H9 (cell line): ENCODE results near the gene PROC. TPM values are rescaled to one million over a fixed set of nuclear protein-coding genes. Genes with fewer than 3 reads are reported as not detected.

Experiments used
- DNase-seq: peaks from one replicate; pipeline ENCODE4 v3.0.0-alpha.2; 2017
- H2AFZ ChIP-seq: one replicate; pipeline ENCODE4 v1.6.1; 2013; ENCODE audit warnings: mild to moderate bottlenecking, low read length, control low read depth, moderate library complexity
- H2AK5ac ChIP-seq: 2 replicates; pipeline ENCODE4 v1.6.1; 2013; ENCODE audit warnings: low read length, control low read depth, mixed read lengths; ENCODE audit not compliant: insufficient read length
- H2BK120ac ChIP-seq: one replicate; pipeline ENCODE4 v1.6.1; 2013; ENCODE audit warnings: low read depth, mild to moderate bottlenecking, low read length, control low read depth, inconsistent platforms; ENCODE audit not compliant: poor library complexity, severe bottlenecking
- H2BK12ac ChIP-seq: 2 replicates; pipeline ENCODE4 v1.6.1; 2013; ENCODE audit warnings: low read length, control low read depth, mixed read lengths, low read depth; ENCODE audit not compliant: insufficient read length
- H2BK15ac ChIP-seq: 2 replicates; pipeline ENCODE4 v1.6.1; 2013; ENCODE audit warnings: low read depth, low read length, control low read depth
- H2BK20ac ChIP-seq: one replicate; pipeline ENCODE4 v1.6.1; 2013; ENCODE audit warnings: low read depth, mild to moderate bottlenecking, low read length, control low read depth, inconsistent platforms; ENCODE audit not compliant: poor library complexity, severe bottlenecking
- H2BK5ac ChIP-seq: 2 replicates; pipeline ENCODE4 v1.6.1; 2013; ENCODE audit warnings: low read length, control low read depth, mixed read lengths; ENCODE audit not compliant: insufficient read length
- H3K14ac ChIP-seq: 2 replicates; pipeline ENCODE4 v1.6.1; 2013; ENCODE audit warnings: low read length, control low read depth; ENCODE audit not compliant: insufficient read depth
- H3K18ac ChIP-seq: 2 replicates; pipeline ENCODE4 v1.6.1; 2013; ENCODE audit warnings: low read depth, mild to moderate bottlenecking, mixed read lengths, low read length, control low read depth; ENCODE audit not compliant: insufficient read length
- H3K23ac ChIP-seq: 2 replicates; pipeline ENCODE4 v1.6.1; 2013; ENCODE audit warnings: low read length, control low read depth, mixed read lengths, low read depth; ENCODE audit not compliant: insufficient read length
- H3K23me2 ChIP-seq: 2 replicates; pipeline ENCODE4 v1.6.1; 2013; ENCODE audit warnings: low read depth, mild to moderate bottlenecking, mixed read lengths, low read length, control low read depth; ENCODE audit not compliant: insufficient read length, poor library complexity, severe bottlenecking
- H3K27ac ChIP-seq: 2 replicates; pipeline ENCODE4 v1.5.1; 2013; ENCODE audit warnings: low read length, control low read depth, mixed read lengths, low read depth; ENCODE audit not compliant: insufficient read length
- H3K27me3 ChIP-seq: 2 replicates; pipeline ENCODE4 v1.6.1; 2013; ENCODE audit warnings: low read length, control low read depth, inconsistent platforms; ENCODE audit not compliant: insufficient read depth
- H3K4ac ChIP-seq: 2 replicates; pipeline ENCODE4 v1.6.1; 2013; ENCODE audit warnings: low read depth, mild to moderate bottlenecking, control low read depth, inconsistent platforms, low read length, moderate library complexity
- H3K4me1 ChIP-seq: 2 replicates; pipeline ENCODE4 v1.6.1; 2013; ENCODE audit warnings: low read length, control low read depth, inconsistent platforms; ENCODE audit not compliant: insufficient read depth
- H3K4me2 ChIP-seq: 2 replicates; pipeline ENCODE4 v1.6.1; 2013; ENCODE audit warnings: low read length, control low read depth, mixed read lengths; ENCODE audit not compliant: insufficient read length, insufficient read depth
- H3K56ac ChIP-seq: 2 replicates; pipeline ENCODE4 v1.6.1; 2013; ENCODE audit warnings: low read depth, mild to moderate bottlenecking, mixed read lengths, low read length, control low read depth; ENCODE audit not compliant: insufficient read length
- H3K79me1 ChIP-seq: 2 replicates; pipeline ENCODE4 v1.6.1; 2013; ENCODE audit warnings: low read depth, mild to moderate bottlenecking, moderate library complexity, low read length, control low read depth, inconsistent platforms; ENCODE audit not compliant: insufficient read depth, poor library complexity, severe bottlenecking
- H3K79me2 ChIP-seq: 2 replicates; pipeline ENCODE4 v1.6.1; 2013; ENCODE audit warnings: low read length, control low read depth, inconsistent platforms; ENCODE audit not compliant: insufficient read depth
- H3K9ac ChIP-seq: 2 replicates; pipeline ENCODE4 v1.6.1; 2013; ENCODE audit warnings: low read length, control low read depth, mixed read lengths; ENCODE audit not compliant: insufficient read length; ENCODE audit errors: extremely low read depth
- H3K9me3 ChIP-seq: one replicate; pipeline ENCODE4 v1.6.1; 2013; ENCODE audit warnings: low read depth, low read length, inconsistent platforms; ENCODE audit not compliant: control insufficient read depth
- H3T11ph ChIP-seq: one replicate; pipeline ENCODE4 v1.6.1; 2013; ENCODE audit warnings: mild to moderate bottlenecking, low read length, control low read depth, inconsistent platforms
- H4K20me1 ChIP-seq: one replicate; pipeline ENCODE4 v1.6.1; 2013; ENCODE audit not compliant: control insufficient read depth, insufficient read length, insufficient read depth
- H4K5ac ChIP-seq: 2 replicates; pipeline ENCODE4 v1.6.1; 2013; ENCODE audit warnings: low read depth, mild to moderate bottlenecking, mixed read lengths, low read length, control low read depth; ENCODE audit not compliant: insufficient read length
- H4K8ac ChIP-seq: replicated peaks from 2 replicates; pipeline ENCODE4 v1.6.1; 2013; ENCODE audit warnings: low read length, control low read depth, mixed read lengths, low read depth; ENCODE audit not compliant: insufficient read length
- H4K91ac ChIP-seq: 2 replicates; pipeline ENCODE4 v1.6.1; 2013; ENCODE audit warnings: low read depth, mild to moderate bottlenecking, moderate library complexity, mixed read lengths, low read length, control low read depth; ENCODE audit not compliant: insufficient read length
- H3K27ac Mint-ChIP-seq, 3 experiments: 2 replicates in 2 of 3; 3 replicates in 1 of 3; pipeline ENCODE4 v1.8.0; 2020 to 2021; ENCODE audit warnings: mixed read lengths in 3 of 3, mild to moderate bottlenecking in 1 of 3, moderate library complexity in 1 of 3
- H3K27me3 Mint-ChIP-seq: 2 replicates; pipeline ENCODE4 v1.8.0; 2021; ENCODE audit warnings: low read depth, mild to moderate bottlenecking, moderate library complexity, mixed read lengths
- H3K36me3 Mint-ChIP-seq, 3 experiments: 2 replicates in 2 of 3; 3 replicates in 1 of 3; pipeline ENCODE4 v1.8.0; 2020 to 2021; ENCODE audit warnings: low read depth in 3 of 3, mixed read lengths in 3 of 3; ENCODE audit not compliant: insufficient read depth in 1 of 3
- H3K4me1 Mint-ChIP-seq, 2 experiments: 2 replicates each; pipeline ENCODE4 v1.8.0; 2020; ENCODE audit warnings: mixed read lengths in 2 of 2
- H3K4me3 Mint-ChIP-seq, 2 experiments: 2 replicates in 1 of 2; 3 replicates in 1 of 2; pipeline ENCODE4 v1.8.0; 2020 to 2021; ENCODE audit warnings: mild to moderate bottlenecking in 2 of 2, mixed read lengths in 2 of 2, moderate library complexity in 1 of 2
- H3K9me3 Mint-ChIP-seq, 2 experiments: 2 replicates in 1 of 2; 3 replicates in 1 of 2; pipeline ENCODE4 v1.8.0; 2020; ENCODE audit warnings: mild to moderate bottlenecking in 2 of 2, mixed read lengths in 2 of 2, moderate library complexity in 1 of 2
- CTCF ChIP-seq: fragments of 200-600 bp; sonication (generic); conservative IDR thresholded peaks from 3 replicates; pipeline ENCODE4 v1.8.0; 2021; ENCODE audit warnings: antibody characterized with exemption, mild to moderate bottlenecking
- WGBS: extraction: QIAGEN DNeasy Blood & Tissue Kit; methylation state at CpG from one replicate; pipeline ENCODE4 v1.1.7; 2013; ENCODE audit warnings: missing lambda C conversion rate, low lambda C conversion rate, mixed read lengths; ENCODE audit not compliant: insufficient read length; ENCODE audit errors: extremely low coverage; 5-methylcytosine and 5-hydroxymethylcytosine counted together
- total RNA-seq: library from RNA; stranded (reverse); gene quantifications from 2 replicates; pipeline ENCODE4 v1.2.1, GENCODE V29; 2021

Gene PROC
- total RNA-seq, 1 experiment from 2014 or later: 0.61 TPM

GRCh38 chr2:127472268-127472667 lies 54.0 kb downstream of the PROC start:
- no peak overlapping the region for H2AFZ ChIP-seq
- no peaks in the 10 kb centered on the region for H4K20me1 ChIP-seq
- no peak overlapping the region for H2BK5ac ChIP-seq
- H3K14ac ChIP-seq: no peak overlapping the region
- no peak for DNase-seq
- H3K79me1 ChIP-seq: no peaks in the 10 kb centered on the region
- no peak overlapping the region for H2BK12ac ChIP-seq
- H3K18ac ChIP-seq: no peak overlapping the region
- H3K4ac ChIP-seq: no peak overlapping the region
- no peak overlapping the region for H2BK120ac ChIP-seq
- no peak for TF ChIP-seq CTCF
- no peaks in the 10 kb centered on the region for H3K4me1 ChIP-seq
- Mint-ChIP-seq H3K27me3 (no peaks in the 10 kb centered on the region; the same call in 1 of the 2 replicates), H3K9me3 (0 out of 5 replicates have a peak, but pooled peaks cover 0 to 2% of the 10 kb centered on the region in 2 experiments), H3K4me3 (no peak overlapping the region), H3K36me3 (peaks cover 4 to 12% (median 12%) of the 10 kb centered on the region in 3 experiments; a peak in 6 of 7 replicates), H3K27ac (no peak overlapping the region), H3K4me1 (no peaks in the 10 kb centered on the region)
- H3K27me3 ChIP-seq: no peaks in the 10 kb centered on the region
- H3K27ac ChIP-seq: no peak overlapping the region
- no peaks in the 10 kb centered on the region for H3K9me3 ChIP-seq
- no peak overlapping the region for H3K56ac ChIP-seq
- H3K23ac ChIP-seq: no peak overlapping the region
- H3K23me2 ChIP-seq: no peaks in the 10 kb centered on the region
- H2BK20ac ChIP-seq: no peak overlapping the region
- H4K91ac ChIP-seq: no peak overlapping the region
- H2AK5ac ChIP-seq: no peak overlapping the region
- H4K5ac ChIP-seq: no peak overlapping the region
- H3K9ac ChIP-seq: no peak overlapping the region
- H2BK15ac ChIP-seq: no peak overlapping the region
- WGBS: no CpG with 5 or more reads among the region's 1 CpG
- no peaks in the 10 kb centered on the region for H3K79me2 ChIP-seq
- H3K4me2 ChIP-seq: no peak overlapping the region
- H3T11ph ChIP-seq: no peak overlapping the region
- H4K8ac ChIP-seq: no peak overlapping the region
